Activated CD8-positive, alpha-beta T cell treated with anti-CD3 and anti-CD28 coated beads for 36 hours (primary cell): ENCODE measurements around the gene AHI1. TPM values are rescaled to one million over a fixed set of nuclear protein-coding genes. Genes with fewer than 3 reads are reported as not detected.
A peak's percentile ranks its signal among the peaks of the same experiment; 100 is the strongest.

ENCODE experiments used
- ATAC-seq: fragments of 200-7000 bp; cut with Tn5 transposase; one replicate; pipeline ENCODE4 v1.10.0; 2021; ENCODE audit warnings: mild to moderate bottlenecking, moderate library complexity
- CTCF ChIA-PET: fragments of 350-600 bp; sonication (Branson Sonifier 250); formaldehyde crosslinking; loops from one replicate; lab custom pipeline; 2021; ENCODE audit warnings: antibody characterized with exemption; lab: Charles Lee
- POLR2A ChIA-PET: fragments of 350-600 bp; sonication (Branson Sonifier 250); formaldehyde crosslinking; loops from one replicate; lab custom pipeline; 2021; ENCODE audit warnings: antibody characterized with exemption; lab: Charles Lee
- DNase-seq: peaks from one replicate; pipeline ENCODE4 v3.0.0-alpha.2; 2020
- H3K27ac Mint-ChIP-seq: one replicate; pipeline ENCODE4 v1.8.0; 2021; ENCODE audit warnings: mild to moderate bottlenecking, mixed read lengths
- H3K27me3 Mint-ChIP-seq: one replicate; pipeline ENCODE4 v1.8.0; 2021; ENCODE audit warnings: mixed read lengths
- H3K36me3 Mint-ChIP-seq: one replicate; pipeline ENCODE4 v1.8.0; 2021; ENCODE audit warnings: low read depth, mixed read lengths
- H3K4me1 Mint-ChIP-seq: one replicate; pipeline ENCODE4 v1.8.0; 2021; ENCODE audit warnings: low read depth, mixed read lengths
- H3K4me3 Mint-ChIP-seq: one replicate; pipeline ENCODE4 v1.8.0; 2021; ENCODE audit warnings: mild to moderate bottlenecking, moderate library complexity, mixed read lengths
- H3K9me3 Mint-ChIP-seq: one replicate; pipeline ENCODE4 v1.8.0; 2021; ENCODE audit warnings: mixed read lengths
- CTCF ChIP-seq: fragments of 200-600 bp; IDR thresholded peaks from one replicate; pipeline ENCODE4 v1.8.0; 2022; ENCODE audit warnings: antibody characterized with exemption, mild to moderate bottlenecking
- intact Hi-C: fragments of 100-400 bp; cut with micrococcal nuclease; formaldehyde crosslinking; loops from one replicate; pipeline ENCODE4 v1.10.0; 2022
- total RNA-seq, 2 experiments: library from RNA; stranded (reverse); gene quantifications; one replicate each; pipeline ENCODE4 v1.2.3, GENCODE V29; 2021

AHI1 gene
- total RNA-seq, 2 experiments from 2014 or later, result 32.1 to 33.3 TPM

- ChIA-PET POLR2A (interaction anchor here (1.6 kb wide), 1 partner anchor 24 kb away, joined by 4 read pairs; no protein-coding TSS in a partner anchor), CTCF (interaction anchor here (0.7 kb wide), 1 partner anchor 48 kb away, joined by 3 read pairs; no protein-coding TSS in a partner anchor)
- H3K4me1 Mint-ChIP-seq, result peaks cover 33% of the 10 kb centered on the region
- H3K36me3 Mint-ChIP-seq, result peaks cover 29% of the 10 kb centered on the region
- peak; percentile 85 for ATAC-seq
- peaks cover 6% of the 10 kb centered on the region for H3K9me3 Mint-ChIP-seq
- H3K27ac Mint-ChIP-seq, result peak overlapping the region; percentile 86
- no peaks in the 10 kb centered on the region for H3K27me3 Mint-ChIP-seq
- peak overlapping the region; percentile 6 for H3K4me3 Mint-ChIP-seq
- intact Hi-C loops, result no loop called here
- no peak for TF ChIP-seq CTCF
- DNase-seq, result no peak
These were observed 199.1 kb downstream of the AHI1 start for GRCh38 chr6:135298455-135298854.

- DNase-seq (no peak), ATAC-seq (no peak)
- intact Hi-C loops, result no loop called here
- Mint-ChIP-seq H3K9me3 (peaks cover 3% of the 10 kb centered on the region), H3K4me1 (peaks cover 33% of the 10 kb centered on the region), H3K36me3 (peaks cover 20% of the 10 kb centered on the region), H3K27me3 (no peaks in the 10 kb centered on the region), H3K27ac (no peak overlapping the region), H3K4me3 (no peak overlapping the region)
- CTCF ChIA-PET, result no interaction called here
- POLR2A ChIA-PET, result interaction anchor here (0.5 kb wide), 2 partner anchors 134 to 390 kb away, joined by 3 read pairs; no protein-coding TSS in a partner anchor
- TF ChIP-seq CTCF, result no peak
These were observed 200.8 kb downstream of the AHI1 start for GRCh38 chr6:135296715-135297114.

DNA sequence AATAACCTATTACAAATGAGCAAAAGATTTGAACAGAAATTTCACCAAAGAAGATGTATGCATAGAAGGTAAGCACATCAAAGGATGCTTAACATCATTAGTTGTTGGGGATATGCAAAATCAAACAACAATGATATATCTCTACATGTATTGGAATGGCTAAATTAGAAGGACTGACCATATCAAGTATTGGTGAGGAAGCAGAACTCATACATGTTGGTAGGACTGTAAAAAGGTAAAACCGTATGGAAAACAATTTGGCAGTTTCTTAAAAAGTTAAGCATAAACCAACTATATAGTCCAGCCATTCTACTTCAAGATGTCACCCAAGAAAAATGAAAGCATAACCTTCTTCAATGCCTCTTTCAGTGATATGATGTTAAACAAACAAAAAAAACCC is 202.5 kb downstream of the AHI1 start:
- intact Hi-C loops, result no loop called here
- H3K4me3 Mint-ChIP-seq, result no peak overlapping the region
- H3K27ac Mint-ChIP-seq, result no peak overlapping the region
- ATAC-seq, result no peak
- peaks cover 3% of the 10 kb centered on the region for H3K9me3 Mint-ChIP-seq
- no peak for DNase-seq
- peaks cover 33% of the 10 kb centered on the region for H3K4me1 Mint-ChIP-seq
- POLR2A ChIA-PET, result no interaction called here
- peaks cover 14% of the 10 kb centered on the region for H3K36me3 Mint-ChIP-seq
- H3K27me3 Mint-ChIP-seq, result no peaks in the 10 kb centered on the region
- TF ChIP-seq CTCF, result no peak
- CTCF ChIA-PET, result no interaction called here

- CTCF ChIA-PET, result interaction anchor here (1.1 to 1.9 kb wide), 2 partner anchors 9 to 23 kb away, joined by 4 to 5 read pairs; no protein-coding TSS in a partner anchor
- Mint-ChIP-seq H3K36me3 (peaks cover 23% of the 10 kb centered on the region), H3K4me3 (no peak overlapping the region), H3K9me3 (peaks cover 3% of the 10 kb centered on the region), H3K27ac (no peak overlapping the region), H3K27me3 (no peaks in the 10 kb centered on the region), H3K4me1 (peaks cover 10% of the 10 kb centered on the region)
- POLR2A ChIA-PET, result interaction anchor here (0.7 to 1.5 kb wide), 2 partner anchors 11 to 110 kb away, joined by 3 read pairs; no protein-coding TSS in a partner anchor
- ATAC-seq, result peak; percentile 74
- no peak for TF ChIP-seq CTCF
- intact Hi-C loops, result no loop called here
- no peak for DNase-seq
These were observed 206.1 kb downstream of the AHI1 start for GRCh38 chr6:135291288-135292076.

GRCh38 chr6:135289816-135290215 is 207.7 kb downstream of the AHI1 start:
- no peak for TF ChIP-seq CTCF
- Mint-ChIP-seq H3K4me1 (peaks cover 6% of the 10 kb centered on the region), H3K9me3 (no peaks in the 10 kb centered on the region), H3K36me3 (peaks cover 19% of the 10 kb centered on the region), H3K27me3 (no peaks in the 10 kb centered on the region), H3K27ac (no peak overlapping the region), H3K4me3 (no peak overlapping the region)
- ATAC-seq (no peak), DNase-seq (no peak)
- POLR2A ChIA-PET, result interaction anchor here (0.6 kb wide), 1 partner anchor 862 kb away, joined by 3 read pairs; no protein-coding TSS in a partner anchor
- CTCF ChIA-PET, result no interaction called here
- intact Hi-C loops, result no loop called here
